Stimulated activated CD4-positive, alpha-beta T cell treated with anti-CD3 and anti-CD28 coated beads, TNF-alpha, amount 100 ng/mL, for 4 hours (primary cell): ENCODE results near the gene ZCCHC13.
"Not testable (repeated sequence)": the region's sequence is repeated elsewhere in the genome, so short reads cannot be mapped to it uniquely, and the experiment has no call there.

Experiments used
- DNase-seq, 3 experiments: peaks; one replicate each; pipeline ENCODE4 v3.0.0-alpha.2; 2020; ENCODE audit warnings: low read depth in 3 of 3

ZCCHC13 gene

GRCh38 chrX:74321191-74321590 is 17.2 kb downstream of the ZCCHC13 start:
- no peak for DNase-seq

GRCh38 chrX:74324131-74324530 is 20.2 kb downstream of the ZCCHC13 start:
- DNase-seq = no peak

- DNase-seq = no peak
These were observed 21.4 kb downstream of the ZCCHC13 start for GRCh38 chrX:74325130-74326059.

- no peak for DNase-seq
These were observed 34.9 kb downstream of the ZCCHC13 start for GRCh38 chrX:74338852-74339251.

GRCh38 chrX:74340051-74340450 is 36.1 kb downstream of the ZCCHC13 start:
- DNase-seq = no peak

- not testable (repeated sequence) for DNase-seq
These were observed 38.2 kb downstream of the ZCCHC13 start for GRCh38 chrX:74342211-74342610.

- peak in 2 of 3 experiments; percentile 1 to 21 for DNase-seq
These were observed 39.6 kb downstream of the ZCCHC13 start for GRCh38 chrX:74343343-74344279.

- no peak for DNase-seq
These were observed 40.3 kb downstream of the ZCCHC13 start for GRCh38 chrX:74344280-74344622.

- no peak for DNase-seq
These were observed 42.1 kb downstream of the ZCCHC13 start for GRCh38 chrX:74346088-74346487.

- no peak for DNase-seq
These were observed 45.4 kb downstream of the ZCCHC13 start for GRCh38 chrX:74349387-74349786.

- no peak for DNase-seq
These were observed 47.8 kb downstream of the ZCCHC13 start for GRCh38 chrX:74351760-74352159.

- DNase-seq = no peak
These were observed 50.0 kb downstream of the ZCCHC13 start for GRCh38 chrX:74353984-74354383.
